ENCODE results near the gene PMM1. TPM values are rescaled to one million over a fixed set of nuclear protein-coding genes. Genes with fewer than 3 reads are reported as not detected.

Gene PMM1
- total RNA-seq, 1 experiment from 2014 or later: 19.8 TPM

DNA sequence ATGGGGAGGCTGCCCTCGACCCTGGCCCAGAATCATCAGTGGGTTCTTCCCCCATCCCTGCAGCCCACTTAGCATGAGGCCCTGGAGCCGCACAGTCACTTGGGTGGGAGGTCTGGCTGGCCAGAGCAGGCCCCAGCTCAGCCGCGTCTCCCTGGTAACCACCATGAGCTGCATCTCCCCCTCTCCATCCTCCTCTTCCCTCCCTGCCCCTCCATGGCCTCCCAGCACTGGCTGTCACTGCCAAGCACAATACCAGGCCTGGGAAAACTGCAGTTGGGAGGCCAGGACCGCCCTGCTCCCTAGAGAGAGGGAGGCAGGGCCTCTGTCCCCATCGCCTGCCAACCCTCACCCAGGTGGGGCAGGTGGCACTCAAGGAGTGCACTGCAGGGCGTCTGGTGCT, 20.8 kb downstream of the PMM1 start:
- Histone ChIP-seq H3K9ac (ENCODE audit: extremely low read depth, insufficient read length, low read length) (no peak overlapping the region), H3K23ac (ENCODE audit: insufficient read length, low read depth, low read length) (no peak overlapping the region)
- WGBS (ENCODE audit: extremely low coverage, insufficient read length, low lambda C conversion rate): no CpG with 5 or more reads among the region's 7 CpGs

More for the DNA sequence above, 20.8 kb downstream of the PMM1 start:
- H3K14ac ChIP-seq (ENCODE audit: insufficient read depth, low read length): no peak overlapping the region
- H3K27ac ChIP-seq (ENCODE audit: insufficient read length, low read depth, low read length): no peak overlapping the region
- no peak overlapping the region for H2BK12ac ChIP-seq (ENCODE audit: insufficient read length, low read depth, low read length)
- no peak overlapping the region for H2BK120ac ChIP-seq (ENCODE audit: low read depth, low read length, poor library complexity, severe bottlenecking)
- no peak overlapping the region for H3T11ph ChIP-seq (ENCODE audit: low read length)
- no peak overlapping the region for H2BK15ac ChIP-seq (ENCODE audit: low read depth, low read length)
- H3K23me2 ChIP-seq (ENCODE audit: insufficient read length, low read depth, low read length, poor library complexity, severe bottlenecking): no peaks in the 10 kb centered on the region
- TF ChIP-seq, protein P1, sequence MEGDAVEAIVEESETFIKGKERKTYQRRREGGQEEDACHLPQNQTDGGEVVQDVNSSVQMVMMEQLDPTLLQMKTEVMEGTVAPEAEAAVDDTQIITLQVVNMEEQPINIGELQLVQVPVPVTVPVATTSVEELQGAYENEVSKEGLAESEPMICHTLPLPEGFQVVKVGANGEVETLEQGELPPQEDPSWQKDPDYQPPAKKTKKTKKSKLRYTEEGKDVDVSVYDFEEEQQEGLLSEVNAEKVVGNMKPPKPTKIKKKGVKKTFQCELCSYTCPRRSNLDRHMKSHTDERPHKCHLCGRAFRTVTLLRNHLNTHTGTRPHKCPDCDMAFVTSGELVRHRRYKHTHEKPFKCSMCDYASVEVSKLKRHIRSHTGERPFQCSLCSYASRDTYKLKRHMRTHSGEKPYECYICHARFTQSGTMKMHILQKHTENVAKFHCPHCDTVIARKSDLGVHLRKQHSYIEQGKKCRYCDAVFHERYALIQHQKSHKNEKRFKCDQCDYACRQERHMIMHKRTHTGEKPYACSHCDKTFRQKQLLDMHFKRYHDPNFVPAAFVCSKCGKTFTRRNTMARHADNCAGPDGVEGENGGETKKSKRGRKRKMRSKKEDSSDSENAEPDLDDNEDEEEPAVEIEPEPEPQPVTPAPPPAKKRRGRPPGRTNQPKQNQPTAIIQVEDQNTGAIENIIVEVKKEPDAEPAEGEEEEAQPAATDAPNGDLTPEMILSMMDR (conservative IDR thresholded peaks at IDR 0.05): no peak
- no peaks in the 10 kb centered on the region for H4K20me1 ChIP-seq (ENCODE audit: control insufficient read depth, insufficient read depth, insufficient read length)
- H4K5ac ChIP-seq (ENCODE audit: insufficient read length, low read depth, low read length): no peak overlapping the region
- no peaks in the 10 kb centered on the region for H3K79me1 ChIP-seq (ENCODE audit: insufficient read depth, low read depth, low read length, poor library complexity, severe bottlenecking)
- no peak overlapping the region for H3K4me2 ChIP-seq (ENCODE audit: insufficient read depth, insufficient read length, low read length)
- no peaks in the 10 kb centered on the region; a peak in 1 of 7 replicates for H3K36me3 Mint-ChIP-seq (ENCODE audit: insufficient read depth in 1 of 3, low read depth in 3 of 3)
- no peak overlapping the region for H3K18ac ChIP-seq (ENCODE audit: insufficient read length, low read depth, low read length)
- no peaks in the 10 kb centered on the region for H3K4me1 ChIP-seq (ENCODE audit: insufficient read depth, low read length)
- no peak overlapping the region for H3K4ac ChIP-seq (ENCODE audit: low read depth, low read length)
- H3K9me3 Mint-ChIP-seq: no peaks in the 10 kb centered on the region
- H2AFZ ChIP-seq (ENCODE audit: low read length): no peak overlapping the region
- no peaks in the 10 kb centered on the region for H3K27me3 ChIP-seq (ENCODE audit: insufficient read depth, low read length)
- no peak overlapping the region for H2BK5ac ChIP-seq (ENCODE audit: insufficient read length, low read length)
- no peak overlapping the region for H3K56ac ChIP-seq (ENCODE audit: insufficient read length, low read depth, low read length)
- no peak overlapping the region for H4K8ac ChIP-seq (replicated peaks; ENCODE audit: insufficient read length, low read depth, low read length)
- H3K27me3 Mint-ChIP-seq (ENCODE audit: low read depth): peaks cover 5% of the 10 kb centered on the region; the same call in 1 of the 2 replicates
- DNase-seq: no peak
- no peaks in the 10 kb centered on the region for H3K79me2 ChIP-seq (ENCODE audit: insufficient read depth, low read length)
- H3K9me3 ChIP-seq (ENCODE audit: control insufficient read depth, low read depth, low read length): no peaks in the 10 kb centered on the region
- no peak overlapping the region for H3K27ac Mint-ChIP-seq
- H2BK20ac ChIP-seq (ENCODE audit: low read depth, low read length, poor library complexity, severe bottlenecking): no peak overlapping the region
- H3K4me3 Mint-ChIP-seq: no peak overlapping the region
- no peak overlapping the region for H2AK5ac ChIP-seq (ENCODE audit: insufficient read length, low read length)
- H4K91ac ChIP-seq (ENCODE audit: insufficient read length, low read depth, low read length): no peak overlapping the region
- peaks cover 3 to 4% of the 10 kb centered on the region in 2 experiments; a peak in 2 of 4 replicates for H3K4me1 Mint-ChIP-seq
